Muscle of leg (tissue), 11 donors: ENCODE data around the gene DHX30. TPM values are rescaled to one million over a fixed set of nuclear protein-coding genes. Genes with fewer than 3 reads are reported as not detected.

ENCODE experiments used
- DNase-seq: peaks from one replicate; pipeline ENCODE4 v3.0.0; 2013
- H3K27ac ChIP-seq: one replicate; pipeline ENCODE4 v1.5.1; 2013; ENCODE audit warnings: mild to moderate bottlenecking, low read length, control low read depth
- H3K27me3 ChIP-seq: one replicate; pipeline ENCODE4 v1.6.1; 2013; ENCODE audit warnings: low read length; ENCODE audit not compliant: control insufficient read depth, insufficient read depth
- H3K36me3 ChIP-seq: one replicate; pipeline ENCODE4 v1.6.1; 2013; ENCODE audit warnings: low read length; ENCODE audit not compliant: control insufficient read depth, insufficient read depth
- H3K4me1 ChIP-seq: one replicate; pipeline ENCODE4 v1.6.1; 2013; ENCODE audit warnings: low read length; ENCODE audit not compliant: control insufficient read depth, insufficient read depth
- H3K4me3 ChIP-seq: one replicate; pipeline ENCODE4 v1.5.1; 2013; ENCODE audit warnings: low read length, control low read depth
- H3K9me3 ChIP-seq: replicated peaks from 2 replicates; pipeline ENCODE4 v1.6.1; 2013; ENCODE audit warnings: low read depth, low read length; ENCODE audit not compliant: control insufficient read depth
- WGBS: methylation state at CpG from one replicate; pipeline ENCODE4 v1.1.5; 2013; ENCODE audit warnings: missing lambda C conversion rate; ENCODE audit not compliant: insufficient coverage; 5-methylcytosine and 5-hydroxymethylcytosine counted together
- polyA plus RNA-seq, 8 donors: library from polyadenylated mRNA; unstranded; fragments of 120-200 nt; gene quantifications; one replicate each; pipeline versions ENCODE4 v1.2.1 to v1.2.3, GENCODE V29; 2013; ENCODE audit warnings: inconsistent platforms in 1 of 8, low replicate concordance in 1 of 8; ENCODE audit not compliant: insufficient read length in 8 of 8, insufficient read depth in 1 of 8
- total RNA-seq: library from RNA; stranded (reverse); fragments of 120-200 nt; gene quantifications from one replicate; pipeline ENCODE4 v1.2.4, GENCODE V29; 2013

The DHX30 gene
- total and polyA plus RNA-seq, 9 donors, result 37.4 to 43.9 (median 41.5) TPM

- H3K36me3 ChIP-seq, result peaks cover 52% of the 10 kb centered on the region
- H3K4me1 ChIP-seq, result peaks cover 2% of the 10 kb centered on the region
- WGBS, result no CpG with 5 or more reads among the region's 3 CpGs
- H3K9me3 ChIP-seq, result no peaks in the 10 kb centered on the region
- no peak overlapping the region for H3K27ac ChIP-seq
- no peak for DNase-seq
- H3K4me3 ChIP-seq, result no peak overlapping the region
- no peaks in the 10 kb centered on the region for H3K27me3 ChIP-seq
These were observed 93.8 kb downstream of the DHX30 start for GRCh38 chr3:47896736-47897135.

DNA sequence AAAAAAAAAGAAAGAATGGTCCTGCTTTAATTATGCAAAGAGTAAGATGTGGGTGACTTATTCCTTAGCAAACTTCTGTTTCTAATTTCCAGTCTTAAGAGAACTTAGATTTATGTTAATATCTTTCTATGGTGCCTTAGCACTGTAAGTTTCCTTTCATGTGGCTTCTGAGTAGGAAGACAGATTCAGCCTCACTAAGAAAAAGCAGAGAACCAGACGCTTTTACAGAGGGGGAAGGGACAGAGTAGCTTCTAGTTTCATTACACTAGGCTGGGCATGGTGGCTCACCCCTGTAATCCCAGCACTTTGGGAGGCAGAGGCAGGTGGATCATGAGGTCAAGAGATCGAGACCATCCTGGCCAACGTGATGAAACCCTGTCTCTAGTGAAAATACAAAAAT is 95.0 kb downstream of the DHX30 start:
- WGBS, result 94% methylated on average over 2 of the region's 3 CpGs
- Histone ChIP-seq H3K27me3 (no peaks in the 10 kb centered on the region), H3K4me1 (no peaks in the 10 kb centered on the region), H3K9me3 (no peaks in the 10 kb centered on the region), H3K36me3 (peaks cover 47% of the 10 kb centered on the region), H3K4me3 (no peak overlapping the region), H3K27ac (no peak overlapping the region)
- DNase-seq, result no peak

- WGBS, result no CpG with 5 or more reads among the region's 3 CpGs
- no peaks in the 10 kb centered on the region for H3K9me3 ChIP-seq
- peaks cover 43% of the 10 kb centered on the region for H3K36me3 ChIP-seq
- H3K27ac ChIP-seq, result no peak overlapping the region
- H3K4me1 ChIP-seq, result no peaks in the 10 kb centered on the region
- H3K27me3 ChIP-seq, result no peaks in the 10 kb centered on the region
- no peak overlapping the region for H3K4me3 ChIP-seq
- DNase-seq, result no peak
These were observed 96.7 kb downstream of the DHX30 start for GRCh38 chr3:47899495-47900108.

Other genes starting within 250 kb of the DHX30 start
- 1.4 TPM for gene CSPG5, start 224.3 kb upstream of the DHX30 start, total RNA-seq
- gene CSPG5, start 224.3 kb upstream of the DHX30 start, polyA plus RNA-seq, result 1 to 10 TPM; 1.2 to 2.3 (median 1.6) TPM
- gene SMARCC1, start 21.2 kb upstream of the DHX30 start, total RNA-seq, result 35.5 TPM
- 10 to 100 TPM; 46.5 to 73.0 (median 60.9) TPM for gene SMARCC1, start 21.2 kb upstream of the DHX30 start, polyA plus RNA-seq
- 189 TPM for gene MAP4, start 213.3 kb downstream of the DHX30 start, total RNA-seq
- 100 to 1,000 TPM; 279 to 352 (median 306) TPM for gene MAP4, start 213.3 kb downstream of the DHX30 start, polyA plus RNA-seq